GM21390 (cell line): ENCODE results near the gene SLC25A31.

Source experiments
- ATAC-seq: cut with Tn5 transposase; IDR thresholded peaks from one replicate; pipeline ENCODE4 v1.9.1; 2021; ENCODE audit not compliant: unreplicated experiment

Gene SLC25A31

GRCh38 chr4:127776620-127777019, 46.4 kb downstream of the SLC25A31 start:
- no peak for ATAC-seq

GRCh38 chr4:127777487-127777886, 47.3 kb downstream of the SLC25A31 start:
- no peak for ATAC-seq

GRCh38 chr4:127778102-127778501, 47.9 kb downstream of the SLC25A31 start:
- ATAC-seq: no peak

- no peak for ATAC-seq
Observed at GRCh38 chr4:127780598-127780997, 50.4 kb downstream of the SLC25A31 start.

GRCh38 chr4:127781300-127782024, 51.3 kb downstream of the SLC25A31 start:
- ATAC-seq: peak; percentile 36

GRCh38 chr4:127782025-127782274, 51.8 kb downstream of the SLC25A31 start:
- peak; percentile 81 for ATAC-seq

- peak; percentile 41 for ATAC-seq
Observed at GRCh38 chr4:127782275-127783025, 52.2 kb downstream of the SLC25A31 start, which contains the start of gene HSPA4L. TSS of gene HSPA4L (plus strand) at chr4:127782322. CDS start at chr4:127782551, 229 bp downstream.

GRCh38 chr4:127783026-127783769, 53.0 kb downstream of the SLC25A31 start:
- no peak for ATAC-seq

GRCh38 chr4:127783955-127784770, 54.0 kb downstream of the SLC25A31 start:
- no peak for ATAC-seq

GRCh38 chr4:127788517-127788916, 58.3 kb downstream of the SLC25A31 start:
- ATAC-seq: no peak

- ATAC-seq: no peak
Observed at GRCh38 chr4:127791391-127791790, 61.2 kb downstream of the SLC25A31 start.

- ATAC-seq: no peak
Observed at GRCh38 chr4:127793528-127793927, 63.3 kb downstream of the SLC25A31 start.

- ATAC-seq: no peak
Observed at GRCh38 chr4:127799711-127800110, 69.5 kb downstream of the SLC25A31 start.

- no peak for ATAC-seq
Observed at GRCh38 chr4:127809173-127809800, 79.1 kb downstream of the SLC25A31 start.

GRCh38 chr4:127810551-127810950, 80.4 kb downstream of the SLC25A31 start:
- no peak for ATAC-seq

GRCh38 chr4:127822430-127822829, 92.2 kb downstream of the SLC25A31 start:
- no peak for ATAC-seq
